Measurements from ENCODE around the gene EEF1E1.
A peak's percentile ranks its signal among the peaks of the same experiment; 100 is the strongest.

EEF1E1 gene

DNA sequence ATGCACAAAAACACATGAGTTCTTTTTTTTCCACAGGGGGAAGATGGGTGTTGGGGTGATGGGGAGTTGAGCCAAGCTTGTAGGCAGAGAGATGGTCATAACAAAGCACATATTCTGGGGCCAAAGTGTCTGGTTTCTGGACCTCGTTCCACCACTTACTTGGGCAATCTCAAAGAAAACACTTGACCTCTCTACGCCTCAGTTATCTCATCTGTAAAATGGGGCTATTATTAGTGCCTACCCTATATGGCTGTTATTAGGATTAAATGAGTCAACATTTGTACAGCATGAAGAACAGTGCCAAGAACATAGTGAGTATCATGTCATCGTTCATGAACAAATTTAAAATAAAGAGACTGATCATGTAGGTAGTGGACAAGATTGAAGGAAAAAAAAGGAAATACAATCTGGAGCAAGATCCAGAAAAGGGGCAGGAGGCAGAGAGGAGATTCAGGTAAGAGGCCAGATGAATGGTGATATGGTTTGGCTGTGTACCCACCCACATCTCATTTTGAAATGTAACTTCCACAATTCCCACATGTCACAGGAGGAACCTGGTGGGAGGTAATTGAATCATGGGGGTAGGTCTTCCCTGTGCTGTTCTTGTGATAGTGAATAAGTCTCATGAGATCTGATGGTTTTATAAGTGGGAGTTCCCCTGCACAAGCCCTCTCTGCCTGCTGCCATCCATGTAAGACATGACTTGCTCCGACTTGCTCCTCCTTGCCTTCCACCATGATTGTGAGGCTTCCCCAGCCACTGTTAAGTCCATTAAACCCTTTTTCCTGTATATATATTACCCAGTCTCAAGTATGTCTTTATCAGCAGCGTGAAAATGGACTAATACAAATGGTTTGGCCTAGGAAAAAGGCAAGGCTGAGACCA is 14.2 kb downstream of the EEF1E1 start:
- no peak for DNase-seq

DNA sequence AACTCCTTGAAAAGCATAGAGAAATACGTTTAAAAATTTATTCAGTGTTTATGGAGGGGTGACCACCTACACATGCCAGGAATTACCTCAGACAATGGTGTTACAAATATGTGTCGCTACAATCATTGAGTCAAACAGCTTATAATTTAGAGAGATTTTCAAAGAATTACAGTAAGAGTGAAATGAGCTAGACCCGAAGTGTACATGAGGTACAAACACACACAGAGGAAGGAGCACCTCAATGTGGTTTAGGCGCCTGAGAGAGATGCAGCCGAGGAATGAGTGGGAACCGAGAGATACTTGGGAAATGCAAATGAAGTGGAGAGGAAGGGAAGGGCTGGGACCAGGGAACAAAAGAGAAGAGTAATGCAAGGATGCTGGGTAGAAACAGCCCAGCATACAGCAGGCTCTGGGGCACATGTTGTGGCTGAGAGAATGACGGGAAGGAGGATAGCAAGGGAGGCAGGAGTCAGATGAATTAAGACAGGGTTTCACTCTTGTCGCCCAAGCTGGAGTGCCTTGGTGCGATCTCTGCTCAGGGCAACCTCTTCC is 15.5 kb downstream of the EEF1E1 start:
- DNase-seq = no peak

DNA sequence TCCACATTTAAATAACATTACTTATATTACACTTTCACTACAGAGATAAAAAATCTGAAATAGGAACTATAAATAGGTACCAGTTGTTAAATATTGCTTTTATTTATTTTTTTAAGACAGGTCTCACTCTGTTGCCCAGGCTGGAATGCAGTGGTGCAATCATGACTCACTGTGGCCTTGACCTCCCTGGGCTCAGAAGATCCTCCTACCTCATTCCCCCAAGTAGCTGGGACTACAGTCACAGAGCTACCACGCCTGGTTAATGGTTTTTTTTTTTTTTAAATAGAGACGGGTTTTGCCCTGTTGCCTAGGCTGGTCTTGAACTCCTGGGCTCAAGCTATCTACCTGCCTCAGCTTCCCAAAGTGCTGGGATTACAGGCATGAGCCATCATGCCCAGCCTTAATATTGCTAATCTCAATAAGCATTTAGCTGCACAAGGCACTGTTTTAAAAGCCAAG is 17.3 kb downstream of the EEF1E1 start:
- no peak for DNase-seq

DNA sequence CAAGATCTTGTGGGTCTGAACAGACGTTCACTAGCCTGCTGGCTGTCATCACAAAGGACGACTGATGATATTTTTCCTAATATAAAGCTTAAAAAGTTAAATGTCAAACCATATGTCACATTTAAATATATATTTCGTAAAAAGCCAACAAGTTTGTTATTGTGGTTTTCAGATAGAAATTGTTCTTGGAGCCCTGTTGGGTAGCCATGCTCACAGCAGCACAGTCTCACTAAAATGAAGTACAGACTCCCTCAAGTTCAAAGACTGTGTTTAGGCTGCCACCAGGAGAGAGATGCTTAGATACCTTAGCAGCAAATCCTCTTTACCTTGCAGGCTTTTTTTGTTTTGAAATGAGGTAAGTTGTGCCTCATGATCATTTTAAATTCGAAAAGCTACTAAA is 17.8 kb downstream of the EEF1E1 start:
- DNase-seq = no peak

GRCh38 chr6:8082954-8083858 is 19.1 kb downstream of the EEF1E1 start:
- no peak for DNase-seq

GRCh38 chr6:8082572-8082953 is 19.8 kb downstream of the EEF1E1 start:
- DNase-seq = no peak

DNA sequence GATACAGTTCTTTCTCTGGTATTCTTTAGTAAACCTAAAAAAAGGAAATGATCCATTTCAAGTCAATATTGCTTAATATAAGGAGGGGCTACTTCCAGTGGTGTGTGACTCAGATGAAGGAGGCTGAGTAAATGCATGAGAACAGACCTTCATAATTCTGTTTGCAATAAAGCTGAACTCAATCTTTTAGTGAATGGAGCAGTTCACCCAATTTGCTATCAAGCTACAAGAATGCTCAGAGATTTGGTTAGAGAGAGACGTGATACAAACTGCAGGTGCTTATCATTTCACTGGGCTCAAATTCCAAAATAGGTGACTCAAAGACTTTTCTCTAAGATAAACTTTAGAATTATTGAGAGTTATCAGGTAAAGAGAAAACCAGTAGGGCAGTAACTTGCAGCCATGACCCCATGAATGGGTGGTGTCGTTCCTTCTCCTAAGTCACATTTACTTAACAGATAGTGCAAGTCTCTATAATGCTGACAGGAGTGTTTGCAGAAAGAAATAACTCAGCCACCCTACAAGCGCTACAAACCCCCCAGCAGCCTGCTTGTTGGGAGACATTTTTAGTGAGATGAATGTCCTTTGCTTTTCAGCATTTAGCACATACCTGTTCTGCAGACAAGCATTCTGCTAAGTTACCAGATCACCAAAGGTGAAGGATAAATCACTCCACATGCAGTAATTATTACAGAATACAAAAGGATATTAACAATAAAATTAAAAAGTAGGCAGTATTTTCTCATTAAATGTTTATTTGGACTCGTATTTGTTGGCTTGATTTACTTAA is 21.8 kb downstream of the EEF1E1 start:
- no peak for DNase-seq

- no peak for DNase-seq
Measured at GRCh38 chr6:8079126-8079525, 23.2 kb downstream of the EEF1E1 start.

- no peak for DNase-seq
Measured at GRCh38 chr6:8077991-8078390, 24.4 kb downstream of the EEF1E1 start.

- DNase-seq = no peak
Measured at GRCh38 chr6:8075704-8076103, 26.6 kb downstream of the EEF1E1 start.

DNA sequence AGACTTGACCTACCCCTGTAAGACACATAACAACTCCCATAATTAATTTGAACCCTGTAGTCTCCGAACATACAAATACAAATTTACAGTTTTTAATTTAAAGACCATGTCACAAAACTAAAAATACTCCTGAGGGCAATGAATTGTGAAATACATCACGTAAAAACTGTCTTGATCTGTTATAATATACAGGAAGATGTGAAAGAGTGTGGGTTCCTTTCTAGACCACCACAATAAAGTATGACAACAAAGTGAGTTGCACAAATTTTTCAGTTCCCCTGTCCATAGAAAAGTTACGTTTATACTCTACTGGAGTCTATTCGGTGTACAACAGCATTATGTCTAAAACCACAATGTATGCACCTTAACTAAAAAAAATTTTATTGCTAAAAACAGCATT is 27.2 kb downstream of the EEF1E1 start:
- no peak for DNase-seq

GRCh38 chr6:8074213-8074612 is 28.1 kb downstream of the EEF1E1 start:
- DNase-seq = no peak

DNA sequence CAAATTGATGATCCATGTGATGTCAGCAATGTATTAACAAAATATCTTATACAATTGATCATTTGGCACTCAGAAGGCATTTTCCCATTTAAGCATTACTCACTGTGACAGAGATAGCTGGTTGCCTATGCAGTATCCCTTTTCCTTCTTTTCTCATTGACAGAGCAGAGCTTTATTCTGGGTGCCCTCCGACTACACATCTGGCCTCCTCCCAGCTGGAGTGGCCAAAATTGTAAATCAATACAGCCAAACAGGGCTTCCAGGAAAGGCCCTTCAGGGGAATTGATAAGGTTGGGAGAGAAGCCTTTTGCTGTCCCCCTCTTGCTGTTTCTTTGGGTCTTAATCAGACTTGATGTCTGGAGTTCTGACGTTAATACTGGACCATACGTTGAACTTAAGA is 28.6 kb downstream of the EEF1E1 start:
- no peak for DNase-seq

DNA sequence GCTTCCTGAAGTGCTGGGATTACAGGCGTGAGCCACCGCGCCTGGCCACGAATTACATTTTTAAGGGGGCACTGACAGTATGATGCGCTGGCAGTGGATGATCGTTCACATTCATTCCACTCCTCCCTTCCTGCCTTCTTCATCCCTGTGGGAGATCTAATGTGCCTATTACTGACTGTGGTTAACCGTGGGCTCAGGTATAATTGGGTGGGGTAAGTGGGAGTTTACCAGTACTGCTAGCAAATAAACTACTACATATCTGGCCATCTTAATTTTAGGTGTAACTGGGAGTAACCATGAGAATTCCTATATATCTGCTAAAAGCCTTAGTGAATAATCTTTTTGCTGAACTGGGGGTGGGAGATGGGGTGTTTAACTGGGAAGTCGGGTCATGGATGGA is 31.6 kb downstream of the EEF1E1 start:
- DNase-seq = no peak

DNA sequence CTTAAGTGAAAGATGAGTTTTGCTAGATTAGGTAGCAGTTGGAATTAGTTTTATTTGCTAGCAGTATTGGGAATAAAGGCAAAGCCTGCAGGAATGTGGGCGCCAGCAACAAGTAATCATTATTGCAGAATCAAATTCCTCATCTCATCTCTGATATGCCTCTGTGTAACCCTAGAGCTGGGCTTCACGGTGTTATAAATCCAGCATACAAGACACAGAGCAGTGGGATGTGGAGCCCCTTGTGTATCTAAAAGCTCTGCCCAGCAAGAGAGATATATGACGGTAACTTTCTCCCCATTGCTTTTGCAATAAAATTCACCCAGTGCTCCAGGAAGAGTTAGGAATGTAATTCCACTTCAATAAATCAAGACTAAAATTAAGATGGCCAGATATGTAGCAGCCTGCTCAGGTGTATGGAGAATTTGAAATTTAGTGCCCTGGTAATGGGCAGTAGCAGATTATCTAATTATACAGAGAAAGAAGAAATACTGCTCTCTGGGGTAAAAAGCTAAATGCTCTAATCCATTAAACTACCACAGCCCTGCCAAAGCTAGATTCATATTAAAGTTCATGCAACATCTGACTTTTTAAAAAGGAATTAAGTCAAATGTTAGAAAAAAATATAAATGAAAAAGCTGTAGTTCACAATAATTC is 32.6 kb downstream of the EEF1E1 start:
- DNase-seq = no peak

- no peak for DNase-seq
Measured at GRCh38 chr6:8069151-8069550, 33.2 kb downstream of the EEF1E1 start.

DNA sequence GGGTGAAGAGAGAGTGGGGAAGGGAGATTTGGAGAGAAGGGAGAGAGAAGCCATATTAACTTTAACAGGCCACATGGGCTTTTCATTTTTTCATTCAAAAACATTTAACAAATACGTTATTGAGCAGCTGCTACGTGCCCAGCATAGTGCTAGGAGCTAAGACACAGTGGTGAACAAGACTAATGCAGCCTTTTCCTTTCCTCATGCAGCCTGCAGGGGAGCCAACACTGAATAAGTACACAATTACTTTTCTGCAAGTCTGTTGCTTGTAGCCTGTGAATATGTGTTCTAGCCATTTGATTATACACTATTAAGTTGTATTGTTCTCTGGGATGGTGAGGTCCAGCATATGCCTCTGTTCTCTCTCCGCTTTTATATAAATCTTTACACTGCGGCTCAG is 36.2 kb downstream of the EEF1E1 start:
- DNase-seq = no peak

- DNase-seq = no peak
Measured at GRCh38 chr6:8065519-8065911, 36.8 kb downstream of the EEF1E1 start.

DNA sequence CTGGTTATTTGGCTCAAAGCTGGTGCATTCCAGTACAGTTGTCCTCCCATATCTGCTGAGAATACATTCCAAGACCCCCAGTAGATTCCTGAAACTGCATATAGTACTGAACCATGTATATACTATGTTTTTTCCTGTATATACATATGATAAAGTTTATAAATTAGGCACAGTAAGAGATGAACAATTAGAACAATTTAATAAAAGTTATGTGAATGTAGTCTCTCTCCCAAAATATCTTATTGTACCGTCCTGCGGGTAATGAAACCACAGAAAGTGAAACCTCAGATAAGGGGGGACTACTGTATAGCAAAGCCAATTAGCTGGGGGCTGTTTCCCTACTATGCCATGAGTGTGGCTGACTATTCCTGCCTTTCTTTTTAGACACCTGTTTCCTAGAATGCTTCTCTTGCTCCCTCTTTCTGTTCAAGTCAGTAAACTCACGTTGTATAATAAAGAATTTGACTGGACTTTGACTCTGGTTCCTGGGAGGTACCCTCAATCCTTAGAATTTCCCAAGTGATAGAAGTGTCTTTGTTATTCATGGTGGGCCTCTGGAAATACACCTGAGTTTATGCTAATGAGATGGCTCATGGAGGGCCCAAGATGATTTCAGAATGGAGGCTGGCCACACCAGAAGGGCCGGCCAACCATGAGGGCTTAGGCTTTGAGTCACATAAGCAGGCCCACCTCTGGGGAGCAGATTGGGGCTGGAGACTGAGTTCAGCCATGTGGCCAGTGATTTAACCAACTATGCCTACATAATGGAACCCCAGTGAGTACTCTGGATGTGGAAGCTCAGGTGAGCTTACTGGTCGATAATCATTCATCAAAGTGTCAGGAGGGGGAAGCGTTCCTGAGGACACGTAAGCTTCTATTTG is 37.5 kb downstream of the EEF1E1 start:
- DNase-seq = no peak

DNA sequence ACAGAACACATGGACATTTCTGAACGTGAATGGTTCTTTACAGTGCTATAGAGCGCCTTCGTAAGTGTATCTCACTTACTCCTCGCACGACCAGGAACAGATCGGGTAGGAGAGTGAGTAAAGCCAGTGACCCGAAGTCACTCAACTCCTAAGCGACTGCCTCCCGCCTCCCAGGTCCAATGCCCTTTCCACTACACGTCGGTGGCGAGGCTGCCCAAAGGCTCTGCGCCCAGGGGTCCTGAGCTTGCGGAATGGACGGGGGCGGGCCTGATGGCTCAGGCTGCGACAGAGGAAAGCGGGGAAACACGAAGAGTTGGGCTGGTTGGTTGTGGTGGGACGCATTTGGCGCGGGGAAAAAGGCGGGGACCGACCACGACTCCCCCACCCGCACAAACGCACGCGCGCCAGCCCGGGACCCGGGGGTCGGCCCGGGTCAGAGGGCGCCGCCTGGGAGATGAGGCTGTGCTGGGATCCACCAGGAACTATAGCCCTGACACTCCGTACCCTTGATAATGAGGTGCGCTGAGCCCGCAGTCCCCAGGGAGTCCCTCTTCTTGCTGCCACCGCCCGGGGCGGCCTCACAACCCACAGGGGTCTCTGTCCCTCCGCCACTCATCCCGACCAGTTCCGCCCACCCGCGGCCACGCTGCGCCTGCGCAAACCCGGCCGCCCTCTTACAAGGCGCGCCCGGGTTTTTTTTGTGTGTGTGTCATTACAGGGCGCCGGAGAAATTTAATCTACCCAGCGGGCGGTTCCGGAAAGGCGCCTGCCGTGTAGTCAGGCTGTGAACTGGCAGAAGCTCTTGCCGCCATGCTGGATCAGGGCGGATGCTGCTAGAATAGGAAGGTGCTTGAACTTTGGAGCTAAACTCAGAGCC is 38.3 kb downstream of the EEF1E1 start, which contains the start of gene BLOC1S5:
Gene BLOC1S5 (minus strand): TSS at position 629 of the 877 bp plus-strand sequence. CDS start 13 bp downstream, at position 616.
- peak; percentile 97 for DNase-seq
